GM12864 (cell line): Measurements from ENCODE around the gene THPO.

ENCODE experiments used
- DNase-seq: peaks from one replicate; pipeline ENCODE4 v3.0.0-alpha.2; 2011; ENCODE audit warnings: low read depth
- H3K4me3 ChIP-seq: 2 replicates; pipeline ENCODE4 v1.5.1; 2011; ENCODE audit warnings: mild to moderate bottlenecking, low read depth, low read length, control low read depth
- CTCF ChIP-seq: IDR thresholded peaks from 2 replicates; pipeline ENCODE4 v1.5.1; 2011; ENCODE audit warnings: low read depth, mild to moderate bottlenecking, moderate library complexity, low read length, control low read depth, inconsistent platforms; ENCODE audit errors: missing control alignments

The THPO gene

GRCh38 chr3:184373422-184373821 is 4.6 kb downstream of the THPO start:
- no peak for DNase-seq
- no peak for TF ChIP-seq CTCF
- no peak overlapping the region for H3K4me3 ChIP-seq

GRCh38 chr3:184372911-184373310 is 5.1 kb downstream of the THPO start:
- TF ChIP-seq CTCF = no peak
- H3K4me3 ChIP-seq = no peak overlapping the region
- no peak for DNase-seq

GRCh38 chr3:184372296-184372821 is 5.6 kb downstream of the THPO start:
- no peak for TF ChIP-seq CTCF
- DNase-seq = no peak
- no peak overlapping the region for H3K4me3 ChIP-seq

- DNase-seq = peak; percentile 34
- peak; percentile 97 for TF ChIP-seq CTCF
- H3K4me3 ChIP-seq = no peak overlapping the region
Observed at GRCh38 chr3:184371570-184372018, 6.4 kb downstream of the THPO start.

- no peak overlapping the region for H3K4me3 ChIP-seq
- no peak for TF ChIP-seq CTCF
- DNase-seq = no peak
Observed at GRCh38 chr3:184368586-184369183, 9.3 kb downstream of the THPO start.

GRCh38 chr3:184368116-184368515 is 9.9 kb downstream of the THPO start:
- TF ChIP-seq CTCF = no peak
- no peak overlapping the region for H3K4me3 ChIP-seq
- no peak for DNase-seq
